MM.1S (cell line): ENCODE results near the gene HOMER2.

Source experiments
- DNase-seq: peaks from one replicate; pipeline ENCODE4 v3.0.0-alpha.2; 2015
- H2AFZ ChIP-seq: fragments of 300-600 bp; sonication (generic); 2 replicates; pipeline ENCODE4 v1.6.0; 2016; ENCODE audit warnings: antibody characterized with exemption, low read length
- H3F3A ChIP-seq: fragments of 300-600 bp; sonication (generic); 2 replicates; pipeline ENCODE4 v1.6.1; 2016; ENCODE audit warnings: mild to moderate bottlenecking, antibody characterized with exemption, low read length, moderate library complexity, mixed read lengths; ENCODE audit not compliant: insufficient read depth
- H3K27ac ChIP-seq: fragments of 300-600 bp; sonication (generic); 2 replicates; pipeline ENCODE4 v1.5.1; 2016; ENCODE audit warnings: mild to moderate bottlenecking, low read length
- H3K27me3 ChIP-seq: fragments of 300-600 bp; sonication (generic); replicated peaks from 2 replicates; pipeline ENCODE4 v1.6.0; 2016; ENCODE audit warnings: low read length; ENCODE audit not compliant: insufficient read depth
- H3K36me3 ChIP-seq: fragments of 300-600 bp; sonication (generic); replicated peaks from 2 replicates; pipeline ENCODE4 v1.6.1; 2016; ENCODE audit warnings: mild to moderate bottlenecking, low read length, mixed read lengths; ENCODE audit not compliant: insufficient read depth
- H3K4me1 ChIP-seq: fragments of 300-600 bp; sonication (generic); 2 replicates; pipeline ENCODE4 v1.6.1; 2016; ENCODE audit warnings: low read length, mixed read lengths
- H3K4me2 ChIP-seq: fragments of 300-600 bp; sonication (generic); 2 replicates; pipeline ENCODE4 v1.6.0; 2016; ENCODE audit warnings: low read depth, low read length
- H3K4me3 ChIP-seq: fragments of 300-600 bp; sonication (generic); 2 replicates; pipeline ENCODE4 v1.5.1; 2016; ENCODE audit warnings: low read length, mixed read lengths
- H3K79me2 ChIP-seq: fragments of 300-600 bp; sonication (generic); 2 replicates; pipeline ENCODE4 v1.6.1; 2016; ENCODE audit warnings: mixed run types, low read length, mixed read lengths
- H3K9ac ChIP-seq: fragments of 300-600 bp; sonication (generic); 2 replicates; pipeline ENCODE4 v1.6.1; 2016; ENCODE audit warnings: low read length, mixed read lengths
- H3K9me2 ChIP-seq: fragments of 300-600 bp; sonication (generic); replicated peaks from 2 replicates; pipeline ENCODE4 v1.6.1; 2016; ENCODE audit warnings: mild to moderate bottlenecking, low read length, mixed read lengths; ENCODE audit not compliant: insufficient read depth
- H3K9me3 ChIP-seq: fragments of 300-600 bp; sonication (generic); replicated peaks from 2 replicates; pipeline ENCODE4 v1.6.1; 2016; ENCODE audit warnings: mild to moderate bottlenecking, low read length, mixed read lengths; ENCODE audit not compliant: insufficient read depth
- H4K20me1 ChIP-seq: fragments of 300-600 bp; sonication (generic); 2 replicates; pipeline ENCODE4 v1.6.1; 2016; ENCODE audit warnings: mild to moderate bottlenecking, low read length, moderate library complexity, mixed read lengths; ENCODE audit not compliant: insufficient read depth
- CTCF ChIP-seq: fragments of 300-600 bp; sonication (generic); IDR thresholded peaks from 2 replicates; pipeline ENCODE4 v1.5.1; 2016; ENCODE audit warnings: antibody characterized with exemption, low read length, mixed read lengths
- EZH2 ChIP-seq: fragments of 300-600 bp; sonication (generic); optimal IDR thresholded peaks from 2 replicates; pipeline ENCODE3; 2017; ENCODE audit warnings: low read depth, mild to moderate bottlenecking, antibody characterized with exemption, low read length, mixed read lengths
- EZH2phosphoT487 ChIP-seq: fragments of 300-600 bp; sonication (generic); IDR thresholded peaks from 2 replicates; pipeline ENCODE4 v1.6.1; 2018; ENCODE audit warnings: antibody characterized with exemption, low read length

Gene HOMER2

GRCh38 chr15:82835391-82835917 is 117.1 kb downstream of the HOMER2 start:
- H3K9me2 ChIP-seq, result no peaks in the 10 kb centered on the region
- no peaks in the 10 kb centered on the region for H4K20me1 ChIP-seq
- no peaks in the 10 kb centered on the region for H3K27me3 ChIP-seq
- no peaks in the 10 kb centered on the region for H3K9me3 ChIP-seq
- H3K4me1 ChIP-seq, result no peaks in the 10 kb centered on the region
- no peak for TF ChIP-seq EZH2phosphoT487
- no peak overlapping the region for H3K4me3 ChIP-seq
- H3K4me2 ChIP-seq, result no peak overlapping the region
- no peak overlapping the region for H3K27ac ChIP-seq
- no peak overlapping the region for H2AFZ ChIP-seq
- no peaks in the 10 kb centered on the region for H3K79me2 ChIP-seq
- no peaks in the 10 kb centered on the region for H3F3A ChIP-seq
- H3K9ac ChIP-seq, result no peak overlapping the region
- peaks cover 14% of the 10 kb centered on the region for H3K36me3 ChIP-seq
- no peak for DNase-seq

GRCh38 chr15:82833362-82833682 is 119.2 kb downstream of the HOMER2 start:
- Histone ChIP-seq H3K79me2 (no peaks in the 10 kb centered on the region), H3K27me3 (no peaks in the 10 kb centered on the region), H4K20me1 (no peaks in the 10 kb centered on the region), H3F3A (no peaks in the 10 kb centered on the region), H3K4me1 (no peaks in the 10 kb centered on the region), H3K9me2 (no peaks in the 10 kb centered on the region), H2AFZ (no peak overlapping the region), H3K4me3 (no peak overlapping the region), H3K36me3 (peaks cover 14% of the 10 kb centered on the region), H3K9ac (no peak overlapping the region), H3K27ac (no peak overlapping the region), H3K4me2 (no peak overlapping the region), H3K9me3 (no peaks in the 10 kb centered on the region)
- no peak for DNase-seq
- TF ChIP-seq EZH2 (no peak), CTCF (no peak), EZH2phosphoT487 (no peak)

DNA sequence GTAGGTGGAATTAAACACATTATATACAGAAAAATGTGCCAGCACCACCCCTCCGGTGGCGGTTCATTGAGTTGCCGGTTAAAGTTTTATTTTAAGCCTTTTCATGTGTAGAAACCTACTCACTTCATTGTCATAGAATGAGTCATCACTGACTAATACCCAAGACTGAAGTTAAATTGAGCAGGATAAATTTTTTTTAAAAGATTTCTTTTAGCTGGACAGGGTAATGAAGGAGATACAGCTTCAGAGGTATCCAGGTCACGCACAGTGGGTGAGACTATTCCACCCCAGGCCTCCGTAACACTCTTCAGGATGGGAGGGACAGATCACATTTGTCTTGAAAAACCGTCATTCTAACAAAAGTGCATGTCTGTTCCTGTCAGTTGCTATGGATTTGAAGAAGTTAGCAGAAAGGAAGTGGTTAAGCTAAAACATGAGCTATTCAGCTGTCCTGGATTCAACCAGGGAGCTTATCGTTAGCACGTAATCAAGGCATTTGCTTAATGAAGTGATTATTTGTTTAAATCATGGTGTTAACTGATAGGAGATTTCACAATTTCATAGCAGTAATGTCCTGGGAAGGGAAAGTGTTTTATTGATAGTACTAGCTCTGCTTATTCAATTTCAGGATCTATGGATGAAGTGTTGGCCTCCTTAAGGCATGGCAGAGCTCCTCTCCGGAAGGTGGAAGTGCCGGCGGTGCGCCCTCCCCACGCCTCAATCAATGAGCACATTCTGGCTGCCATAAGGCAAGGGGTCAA is 119.7 kb downstream of the HOMER2 start:
- Histone ChIP-seq H3F3A (no peaks in the 10 kb centered on the region), H2AFZ (no peak overlapping the region), H3K27me3 (no peaks in the 10 kb centered on the region), H3K4me1 (no peaks in the 10 kb centered on the region), H3K79me2 (no peaks in the 10 kb centered on the region), H3K9me3 (no peaks in the 10 kb centered on the region), H4K20me1 (no peaks in the 10 kb centered on the region), H3K36me3 (peaks cover 14% of the 10 kb centered on the region), H3K9ac (no peak overlapping the region), H3K4me3 (no peak overlapping the region), H3K4me2 (no peak overlapping the region), H3K9me2 (no peaks in the 10 kb centered on the region), H3K27ac (no peak overlapping the region)
- DNase-seq, result no peak
- no peak for TF ChIP-seq EZH2phosphoT487
- TF ChIP-seq CTCF, result no peak
- TF ChIP-seq EZH2, result no peak

DNA sequence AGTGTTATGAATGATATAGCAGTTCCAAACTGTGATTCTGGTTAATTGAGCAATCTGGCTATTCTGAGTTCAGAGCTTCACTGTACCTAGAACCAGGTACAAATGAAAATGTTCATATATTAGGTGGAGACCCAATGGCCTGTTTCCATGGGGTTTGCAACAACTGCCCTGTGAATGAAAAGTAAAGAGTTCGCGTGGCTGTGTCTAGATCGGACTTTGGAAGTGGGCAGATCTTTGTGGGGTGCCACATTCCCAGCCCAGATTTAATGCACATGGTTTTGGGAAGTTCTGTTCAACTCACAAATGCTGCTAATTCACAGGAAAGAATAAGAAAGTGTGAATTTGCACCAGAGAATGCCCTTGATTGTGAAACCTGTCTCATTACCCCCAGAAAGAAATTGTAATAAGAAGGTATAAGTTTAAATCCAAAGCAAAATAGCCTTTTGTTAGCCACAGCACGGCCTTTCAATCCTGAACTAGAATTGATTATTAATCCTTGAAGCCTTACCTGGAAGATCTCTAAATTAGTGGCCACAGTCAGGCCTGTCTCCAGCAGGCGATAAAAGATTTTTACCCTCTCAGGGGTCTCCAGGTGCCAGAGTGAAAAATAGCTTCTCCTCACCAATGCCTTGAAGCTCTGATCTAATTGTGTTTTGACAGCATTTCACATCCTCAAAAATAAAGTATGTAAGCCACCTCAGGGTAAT is 120.5 kb downstream of the HOMER2 start:
- Histone ChIP-seq H3K4me1 (no peaks in the 10 kb centered on the region), H3K27ac (no peak overlapping the region), H3K36me3 (peaks cover 15% of the 10 kb centered on the region), H3K4me2 (no peak overlapping the region), H3K9ac (no peak overlapping the region), H3K4me3 (no peak overlapping the region), H4K20me1 (no peaks in the 10 kb centered on the region), H3F3A (no peaks in the 10 kb centered on the region), H3K27me3 (no peaks in the 10 kb centered on the region), H2AFZ (no peak overlapping the region), H3K9me2 (no peaks in the 10 kb centered on the region), H3K9me3 (no peaks in the 10 kb centered on the region), H3K79me2 (no peaks in the 10 kb centered on the region)
- TF ChIP-seq EZH2phosphoT487 (no peak), CTCF (no peak), EZH2 (no peak)
- DNase-seq, result no peak
